Mucosa of rectum (tissue), 2 donors: ENCODE results near the gene EFCAB12.

Source experiments
- H3K27ac ChIP-seq, 2 donors: one replicate each; pipeline ENCODE4 v1.7.0; 2013; ENCODE audit warnings: inconsistent platforms in 2 of 2, low read depth in 2 of 2, low read length in 2 of 2
- H3K27me3 ChIP-seq, 2 donors: one replicate each; pipeline ENCODE4 v1.7.0; 2013; ENCODE audit warnings: low read length in 2 of 2; ENCODE audit not compliant: control insufficient read depth in 2 of 2, insufficient read depth in 2 of 2
- H3K36me3 ChIP-seq, 2 donors: one replicate each; pipeline ENCODE4 v1.7.0; 2013; ENCODE audit warnings: low read length in 2 of 2; ENCODE audit not compliant: control insufficient read depth in 2 of 2, insufficient read depth in 2 of 2
- H3K4me1 ChIP-seq, 2 donors: one replicate each; pipeline ENCODE4 v1.7.0; 2013; ENCODE audit warnings: low read length in 2 of 2, mild to moderate bottlenecking in 1 of 2; ENCODE audit not compliant: control insufficient read depth in 2 of 2, insufficient read depth in 2 of 2
- H3K4me3 ChIP-seq, 2 donors: one replicate each; pipeline ENCODE4 v1.7.0; 2013; ENCODE audit warnings: low read length in 2 of 2
- H3K9ac ChIP-seq, 2 donors: one replicate each; pipeline ENCODE4 v1.7.0; 2013; ENCODE audit warnings: low read length in 2 of 2, low read depth in 1 of 2, mild to moderate bottlenecking in 1 of 2
- H3K9me3 ChIP-seq, 2 donors: one replicate each; pipeline ENCODE4 v1.7.0; 2013; ENCODE audit warnings: low read length in 2 of 2; ENCODE audit not compliant: control insufficient read depth in 2 of 2
- donor health status: healthy.
- donor health status: Normal muscosa, but diverticular disease.

EFCAB12 gene

DNA sequence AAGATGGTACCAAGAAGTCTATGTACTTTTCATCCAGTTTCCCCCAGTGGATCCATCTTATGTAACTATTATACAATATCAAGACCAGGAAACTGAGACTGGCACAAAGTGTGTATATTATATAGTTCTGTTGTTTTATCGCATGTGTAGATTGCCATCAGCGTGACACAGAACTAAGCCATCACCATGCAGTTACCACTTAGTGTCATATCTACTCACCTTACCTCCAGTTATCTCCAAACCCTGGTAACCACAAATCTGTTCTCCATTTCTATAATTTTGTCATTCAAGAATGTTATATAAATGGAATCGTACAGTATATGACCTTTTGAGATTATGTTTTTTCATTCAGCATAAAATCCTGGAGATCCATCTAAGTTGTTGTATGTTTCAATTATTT lies 34.7 kb upstream of the EFCAB12 start:
- no peaks in the 10 kb centered on the region for H3K9me3 ChIP-seq
- H3K27ac ChIP-seq: no peak overlapping the region
- no peak overlapping the region for H3K4me3 ChIP-seq
- H3K27me3 ChIP-seq: no peaks in the 10 kb centered on the region
- peaks cover 0 to 13% of the 10 kb centered on the region in 2 donors for H3K36me3 ChIP-seq
- H3K9ac ChIP-seq: no peak overlapping the region
- peaks cover under 1 to 2% of the 10 kb centered on the region in 2 donors for H3K4me1 ChIP-seq

DNA sequence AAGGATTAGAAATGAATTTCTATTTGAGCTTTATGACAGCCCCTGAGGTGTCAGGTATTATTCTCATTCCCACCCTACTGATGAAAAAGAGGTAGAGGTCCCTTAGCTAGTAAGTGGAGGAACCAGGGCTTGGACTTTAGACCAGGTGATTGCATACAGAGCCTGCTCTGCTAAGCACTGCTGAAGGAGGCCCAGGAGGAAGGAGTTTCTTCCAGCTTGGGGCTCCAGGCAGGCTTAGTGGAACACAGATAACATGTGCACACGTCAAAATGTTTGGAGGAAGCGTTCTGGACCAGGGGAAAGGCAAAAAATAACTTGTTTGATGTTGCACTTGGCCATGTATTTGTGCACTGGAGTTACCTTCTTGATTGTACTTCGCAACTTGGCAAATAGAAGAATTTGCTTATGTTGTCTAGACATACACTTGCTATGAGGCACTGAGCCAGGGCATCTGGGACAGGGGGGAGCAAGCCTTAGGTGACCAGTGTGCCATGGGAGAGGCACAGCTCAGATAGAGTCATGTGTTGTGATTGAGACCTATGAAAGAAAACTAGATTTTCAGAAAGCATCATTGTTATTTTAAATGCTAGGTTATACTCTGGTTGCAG lies 34.0 kb upstream of the EFCAB12 start:
- no peaks in the 10 kb centered on the region for H3K9me3 ChIP-seq
- H3K27me3 ChIP-seq: no peaks in the 10 kb centered on the region
- H3K27ac ChIP-seq: no peak overlapping the region
- peaks cover 0 to 13% of the 10 kb centered on the region in 2 donors for H3K36me3 ChIP-seq
- no peak overlapping the region for H3K4me3 ChIP-seq
- H3K4me1 ChIP-seq: peaks cover 0 to 2% of the 10 kb centered on the region in 2 donors
- no peak overlapping the region for H3K9ac ChIP-seq

DNA sequence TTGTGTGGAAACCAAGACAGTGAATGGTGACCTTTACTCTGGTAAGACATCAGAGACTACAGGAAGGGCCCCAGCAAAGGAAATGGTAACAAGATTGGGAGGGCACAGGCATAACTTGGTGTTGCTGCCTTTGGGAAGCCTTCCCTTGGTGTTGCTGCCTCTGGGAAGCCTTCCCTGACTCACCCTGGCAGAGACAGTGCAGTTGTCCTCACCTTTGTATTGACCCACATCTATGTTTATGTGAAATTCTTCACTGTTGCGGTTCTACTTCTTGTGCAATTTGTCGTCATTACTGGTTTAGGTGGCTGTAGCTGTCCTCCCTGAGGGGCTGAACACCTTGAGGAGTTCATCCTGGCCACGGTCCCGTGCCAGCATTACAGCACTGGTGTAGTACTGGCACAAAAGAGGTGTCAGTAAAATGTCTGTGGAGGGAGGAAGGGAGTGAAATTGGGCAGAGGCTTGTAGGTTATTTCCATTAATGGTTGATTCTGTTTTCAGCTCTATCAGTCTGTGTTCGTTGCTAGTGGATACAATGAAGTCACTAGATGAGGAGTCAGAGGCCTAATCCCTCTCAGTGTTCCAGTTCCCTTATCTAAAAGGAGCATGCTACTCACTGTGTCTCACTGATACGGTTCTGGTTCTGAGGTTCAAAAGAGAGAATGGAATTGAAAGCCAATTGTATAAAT lies 33.2 kb upstream of the EFCAB12 start:
- H3K36me3 ChIP-seq: peaks cover 5 to 16% of the 10 kb centered on the region in 2 donors

DNA sequence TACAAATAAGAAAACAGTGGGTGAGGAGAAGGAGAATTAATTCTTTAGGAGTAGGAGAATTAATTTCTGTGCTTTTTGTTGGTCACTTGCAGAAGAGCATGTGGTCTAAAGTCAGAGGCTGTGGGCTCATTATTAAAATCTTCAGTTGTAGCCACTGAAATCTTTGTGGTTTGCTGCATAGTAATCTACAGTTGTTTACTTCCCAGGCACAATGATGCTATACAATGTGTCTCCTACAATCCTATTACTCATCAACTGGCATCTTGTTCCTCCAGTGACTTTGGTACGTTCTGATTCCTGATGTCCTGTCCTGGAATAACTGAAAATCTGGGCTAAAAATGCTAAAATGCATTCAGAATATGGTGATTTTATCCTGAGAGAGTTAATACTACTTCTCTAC lies 32.6 kb upstream of the EFCAB12 start:
- Histone ChIP-seq H3K9ac (no peak overlapping the region), H3K4me1 (peaks cover 0 to 2% of the 10 kb centered on the region in 2 donors), H3K36me3 (peaks cover 5 to 16% of the 10 kb centered on the region in 2 donors), H3K27ac (no peak overlapping the region), H3K27me3 (no peaks in the 10 kb centered on the region), H3K9me3 (no peaks in the 10 kb centered on the region), H3K4me3 (no peak overlapping the region)

More for the DNA sequence above, 33.2 kb upstream of the EFCAB12 start:
- Histone ChIP-seq H3K4me1 (peaks cover 0 to 2% of the 10 kb centered on the region in 2 donors), H3K9ac (no peak overlapping the region), H3K4me3 (no peak overlapping the region), H3K9me3 (no peaks in the 10 kb centered on the region), H3K27ac (no peak overlapping the region), H3K27me3 (no peaks in the 10 kb centered on the region)

DNA sequence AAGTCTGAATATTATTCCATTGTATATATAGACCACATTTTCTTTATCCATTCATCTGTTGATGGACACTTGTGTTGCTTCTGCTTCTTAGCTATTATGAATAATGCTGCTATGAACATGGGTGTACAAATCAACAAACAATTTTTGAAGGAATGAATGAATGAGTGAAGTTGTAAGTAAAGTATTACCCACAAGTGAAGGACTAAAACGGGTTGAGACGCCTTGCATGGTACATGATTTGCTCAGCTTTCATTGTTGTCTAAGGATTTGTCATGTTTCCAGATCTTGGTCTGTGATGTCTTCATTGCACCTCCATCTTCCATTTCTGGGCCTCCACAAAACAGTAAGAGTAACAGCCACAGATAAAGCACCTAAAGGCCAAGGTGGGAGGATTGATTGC lies 32.1 kb upstream of the EFCAB12 start:
- Histone ChIP-seq H3K27ac (no peak overlapping the region), H3K36me3 (peaks cover 5 to 19% of the 10 kb centered on the region in 2 donors), H3K9ac (no peak overlapping the region), H3K9me3 (no peaks in the 10 kb centered on the region), H3K27me3 (no peaks in the 10 kb centered on the region), H3K4me3 (no peak overlapping the region), H3K4me1 (peaks cover 0 to 2% of the 10 kb centered on the region in 2 donors)

DNA sequence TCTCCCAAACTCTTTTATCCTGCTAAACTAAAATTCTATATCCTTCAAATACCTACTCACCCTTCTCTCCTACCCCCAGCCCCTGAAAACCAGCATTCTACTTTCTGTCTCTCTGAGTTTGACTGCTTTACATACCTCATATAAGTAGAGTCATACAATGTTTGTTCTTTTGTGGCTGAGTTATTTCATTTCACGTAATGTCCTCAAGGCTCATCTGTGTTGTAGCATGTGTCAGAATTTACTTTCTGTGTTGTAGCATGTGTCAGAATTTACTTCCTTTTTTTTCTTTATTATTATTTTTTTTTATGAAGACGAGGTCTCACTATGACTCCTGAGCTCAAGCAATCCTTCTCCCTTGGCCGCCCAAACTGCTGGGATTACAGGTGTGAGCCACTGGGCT lies 31.7 kb upstream of the EFCAB12 start:
- Histone ChIP-seq H3K4me1 (peaks cover 0 to 2% of the 10 kb centered on the region in 2 donors), H3K4me3 (no peak overlapping the region), H3K9ac (no peak overlapping the region), H3K27me3 (no peaks in the 10 kb centered on the region), H3K36me3 (peaks cover 5 to 19% of the 10 kb centered on the region in 2 donors), H3K27ac (no peak overlapping the region), H3K9me3 (no peaks in the 10 kb centered on the region)

DNA sequence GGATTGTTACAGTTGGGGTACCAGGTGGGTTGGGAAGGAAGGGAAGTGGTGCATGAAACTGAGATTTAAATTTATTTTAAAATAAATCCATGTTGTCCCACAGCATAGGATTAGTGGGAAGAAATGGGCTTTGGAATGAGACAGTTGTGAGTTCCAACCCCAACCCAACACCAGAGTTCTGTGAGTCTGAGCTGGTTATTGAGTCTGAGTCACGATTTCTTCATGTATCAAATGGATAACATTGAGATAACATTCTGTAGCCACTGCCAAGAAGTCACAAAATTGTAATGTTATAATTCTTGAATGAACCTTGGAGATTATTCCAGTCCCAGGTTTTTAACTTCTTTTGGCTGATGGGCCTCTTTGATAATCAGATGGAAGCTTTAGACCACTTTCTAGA lies 25.3 kb upstream of the EFCAB12 start:
- H3K27ac ChIP-seq: no peak overlapping the region
- H3K9me3 ChIP-seq: no peaks in the 10 kb centered on the region
- no peaks in the 10 kb centered on the region for H3K4me1 ChIP-seq
- no peaks in the 10 kb centered on the region for H3K27me3 ChIP-seq
- H3K9ac ChIP-seq: no peak overlapping the region
- no peak overlapping the region for H3K4me3 ChIP-seq
- peaks cover 16 to 28% of the 10 kb centered on the region in 2 donors for H3K36me3 ChIP-seq

DNA sequence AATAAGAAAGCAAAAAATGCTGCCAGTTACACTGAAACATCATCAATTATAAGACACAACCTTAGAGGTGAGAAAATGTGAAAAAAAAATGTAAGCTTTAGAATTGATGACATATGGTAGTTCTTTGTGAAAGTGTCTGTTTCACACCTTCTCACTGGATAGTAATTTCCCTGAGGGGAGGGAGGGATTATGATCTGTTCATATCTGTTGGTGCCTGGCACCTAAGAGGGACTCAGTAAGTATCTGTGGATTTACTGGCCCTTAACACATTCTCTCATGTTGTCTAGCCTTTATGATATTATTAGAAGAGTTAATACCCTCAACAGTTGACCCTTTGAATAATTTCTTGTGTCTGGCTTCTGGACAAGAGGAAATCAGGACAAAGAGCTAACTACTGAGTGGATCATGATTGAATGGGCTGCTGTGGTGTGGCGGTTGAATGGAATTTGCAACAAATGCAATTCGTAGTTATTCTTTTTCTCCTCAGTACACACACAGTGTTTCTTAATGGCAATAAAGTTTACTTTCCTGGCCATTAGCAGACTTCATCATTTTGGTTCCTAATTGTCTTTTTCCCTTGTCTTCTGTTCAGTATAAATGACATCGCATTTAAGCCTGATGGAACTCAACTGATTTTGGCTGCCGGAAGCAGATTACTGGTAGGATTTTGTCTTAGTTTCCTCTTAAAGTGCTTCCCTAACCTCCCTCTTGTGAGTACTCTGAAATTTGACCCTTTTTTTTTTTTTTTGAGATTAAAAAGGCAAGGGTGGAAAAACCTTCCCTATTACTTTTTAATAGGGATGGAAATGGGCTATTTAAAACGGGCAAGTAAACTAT lies 21.1 kb upstream of the EFCAB12 start:
- H3K9ac ChIP-seq: no peak overlapping the region
- peaks cover 8 to 19% of the 10 kb centered on the region in 2 donors for H3K36me3 ChIP-seq
- H3K27ac ChIP-seq: no peak overlapping the region
- H3K4me3 ChIP-seq: no peak overlapping the region
- H3K4me1 ChIP-seq: no peaks in the 10 kb centered on the region
- H3K27me3 ChIP-seq: no peaks in the 10 kb centered on the region
- H3K9me3 ChIP-seq: no peaks in the 10 kb centered on the region

DNA sequence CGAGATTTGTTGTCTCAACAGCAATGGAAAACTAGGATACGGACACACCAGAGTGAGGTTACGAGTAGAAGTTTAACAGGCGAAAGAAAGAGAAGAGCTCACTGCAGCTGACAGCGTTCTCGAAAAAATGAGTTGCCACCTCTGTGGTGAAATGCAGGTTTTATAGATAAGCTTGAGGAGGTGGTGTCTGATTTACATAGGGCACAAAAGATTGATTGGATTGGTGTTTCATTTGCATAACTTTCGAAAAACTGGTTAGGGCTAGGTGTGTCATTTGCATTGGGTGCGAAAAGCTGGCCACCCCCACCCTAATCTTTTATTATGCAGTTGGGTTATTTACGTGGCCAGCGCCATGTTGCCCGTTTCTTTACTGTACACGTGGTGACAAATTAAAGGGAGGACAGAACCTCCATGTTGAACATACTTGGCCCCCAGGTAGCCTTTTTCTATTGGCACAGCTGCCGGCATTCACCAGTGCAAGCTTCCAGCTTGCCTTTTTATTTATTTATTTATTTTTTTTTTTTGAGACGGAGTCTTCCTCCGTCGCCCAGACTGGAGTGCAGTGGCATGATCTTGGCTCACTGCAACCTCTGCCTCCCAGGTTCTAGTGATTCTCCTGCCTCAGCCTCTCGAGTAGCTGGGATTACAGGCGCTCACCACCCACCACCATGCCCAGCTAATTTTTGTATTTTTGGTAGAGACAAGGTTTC lies 19.9 kb upstream of the EFCAB12 start:
- Histone ChIP-seq H3K9ac (no peak overlapping the region), H3K9me3 (no peaks in the 10 kb centered on the region), H3K36me3 (peaks cover 6 to 13% of the 10 kb centered on the region in 2 donors), H3K27ac (no peak overlapping the region), H3K4me1 (no peaks in the 10 kb centered on the region), H3K27me3 (no peaks in the 10 kb centered on the region), H3K4me3 (no peak overlapping the region)
